ENCODE results near the gene PRTFDC1. TPM values are rescaled to one million over a fixed set of nuclear protein-coding genes. Genes with fewer than 3 reads are reported as not detected.

PRTFDC1 gene
- total and polyA plus RNA-seq, 2 of the 8 experiments (the other 6 are each of a cell fraction or from before 2014, with no cell fraction given), result 5.9 to 6.6 TPM

DNA sequence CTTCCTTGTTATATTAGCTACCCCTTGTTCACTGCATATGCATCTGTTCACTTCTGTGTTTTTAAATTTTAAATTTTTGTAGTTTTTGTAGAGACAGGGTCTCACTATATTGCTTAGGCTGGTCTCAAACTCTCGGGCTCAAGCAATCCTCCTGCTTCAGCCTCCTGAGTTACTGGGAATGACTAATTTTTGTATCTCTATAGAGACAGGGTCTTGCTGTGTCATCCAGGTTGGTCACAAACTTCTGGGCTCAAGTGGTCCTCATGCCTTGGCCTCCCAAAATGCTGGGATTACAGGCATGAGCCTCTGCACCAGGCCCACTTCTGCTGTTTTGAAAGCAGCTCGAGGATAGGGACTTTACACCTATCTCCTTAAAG is 64.6 kb downstream of the PRTFDC1 start (continued):
- TF ChIP-seq, protein P1, sequence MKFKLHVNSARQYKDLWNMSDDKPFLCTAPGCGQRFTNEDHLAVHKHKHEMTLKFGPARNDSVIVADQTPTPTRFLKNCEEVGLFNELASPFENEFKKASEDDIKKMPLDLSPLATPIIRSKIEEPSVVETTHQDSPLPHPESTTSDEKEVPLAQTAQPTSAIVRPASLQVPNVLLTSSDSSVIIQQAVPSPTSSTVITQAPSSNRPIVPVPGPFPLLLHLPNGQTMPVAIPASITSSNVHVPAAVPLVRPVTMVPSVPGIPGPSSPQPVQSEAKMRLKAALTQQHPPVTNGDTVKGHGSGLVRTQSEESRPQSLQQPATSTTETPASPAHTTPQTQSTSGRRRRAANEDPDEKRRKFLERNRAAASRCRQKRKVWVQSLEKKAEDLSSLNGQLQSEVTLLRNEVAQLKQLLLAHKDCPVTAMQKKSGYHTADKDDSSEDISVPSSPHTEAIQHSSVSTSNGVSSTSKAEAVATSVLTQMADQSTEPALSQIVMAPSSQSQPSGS (IDR thresholded peaks at IDR 0.05; ENCODE audit: low read length), result no peak

All from H1 (cell line).